ENCODE results near the gene KBTBD13.

Gene KBTBD13

DNA sequence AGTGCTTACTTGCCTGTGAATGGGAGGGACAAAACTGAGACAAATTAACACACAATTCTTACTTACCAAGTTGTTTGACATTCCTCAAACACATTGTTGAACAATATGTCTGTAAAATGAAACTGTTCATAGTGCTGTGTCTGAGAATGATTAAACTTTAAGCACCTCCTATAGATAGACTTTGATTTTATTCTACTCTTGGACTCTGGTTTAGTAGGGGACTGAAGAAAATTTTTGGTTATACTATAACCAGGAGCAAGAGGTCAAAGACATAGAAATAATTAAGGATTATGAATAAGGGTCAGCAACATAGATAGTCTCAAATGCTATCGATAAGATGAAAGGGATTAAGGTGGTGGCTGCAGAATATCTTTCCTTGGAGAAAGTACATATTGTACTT is 39.2 kb upstream of the KBTBD13 start:
- TF ChIP-seq EZH2phosphoT487 (IDR thresholded peaks at IDR 0.05; ENCODE audit: borderline replicate concordance), result no peak
- TF ChIP-seq, protein P1, sequence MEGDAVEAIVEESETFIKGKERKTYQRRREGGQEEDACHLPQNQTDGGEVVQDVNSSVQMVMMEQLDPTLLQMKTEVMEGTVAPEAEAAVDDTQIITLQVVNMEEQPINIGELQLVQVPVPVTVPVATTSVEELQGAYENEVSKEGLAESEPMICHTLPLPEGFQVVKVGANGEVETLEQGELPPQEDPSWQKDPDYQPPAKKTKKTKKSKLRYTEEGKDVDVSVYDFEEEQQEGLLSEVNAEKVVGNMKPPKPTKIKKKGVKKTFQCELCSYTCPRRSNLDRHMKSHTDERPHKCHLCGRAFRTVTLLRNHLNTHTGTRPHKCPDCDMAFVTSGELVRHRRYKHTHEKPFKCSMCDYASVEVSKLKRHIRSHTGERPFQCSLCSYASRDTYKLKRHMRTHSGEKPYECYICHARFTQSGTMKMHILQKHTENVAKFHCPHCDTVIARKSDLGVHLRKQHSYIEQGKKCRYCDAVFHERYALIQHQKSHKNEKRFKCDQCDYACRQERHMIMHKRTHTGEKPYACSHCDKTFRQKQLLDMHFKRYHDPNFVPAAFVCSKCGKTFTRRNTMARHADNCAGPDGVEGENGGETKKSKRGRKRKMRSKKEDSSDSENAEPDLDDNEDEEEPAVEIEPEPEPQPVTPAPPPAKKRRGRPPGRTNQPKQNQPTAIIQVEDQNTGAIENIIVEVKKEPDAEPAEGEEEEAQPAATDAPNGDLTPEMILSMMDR (conservative IDR thresholded peaks at IDR 0.05; ENCODE audit: low read length), result no peak
- H3K4me2 ChIP-seq (ENCODE audit: low read depth, low read length, poor library complexity, severe bottlenecking), result no peak overlapping the region
- no peak overlapping the region for H3K4me3 ChIP-seq (ENCODE audit: low read length, poor library complexity, severe bottlenecking)
- no peaks in the 10 kb centered on the region for H3K9me2 ChIP-seq (replicated peaks; ENCODE audit: low read depth, low read length)
- H2AFZ ChIP-seq (ENCODE audit: low read length), result no peak overlapping the region
- H3K36me3 ChIP-seq (ENCODE audit: insufficient read depth, low read length), result no peaks in the 10 kb centered on the region
- H3K9me3 ChIP-seq (ENCODE audit: insufficient read depth, low read depth, low read length), result no peaks in the 10 kb centered on the region
- no peak overlapping the region for H3K9ac ChIP-seq (ENCODE audit: low read depth, low read length, poor library complexity, severe bottlenecking)
- H3F3A ChIP-seq (ENCODE audit: low read depth), result no peaks in the 10 kb centered on the region
- no peaks in the 10 kb centered on the region for H4K20me1 ChIP-seq (ENCODE audit: insufficient read depth, low read length, poor library complexity, severe bottlenecking)
- peaks cover 6% of the 10 kb centered on the region for H3K4me1 ChIP-seq (ENCODE audit: insufficient read depth, low read length, poor library complexity, severe bottlenecking)
- H3K27me3 ChIP-seq (ENCODE audit: insufficient read depth, low read length, poor library complexity, severe bottlenecking), result no peaks in the 10 kb centered on the region
- no peaks in the 10 kb centered on the region for H3K79me2 ChIP-seq (ENCODE audit: insufficient read depth, low read length)

DNA sequence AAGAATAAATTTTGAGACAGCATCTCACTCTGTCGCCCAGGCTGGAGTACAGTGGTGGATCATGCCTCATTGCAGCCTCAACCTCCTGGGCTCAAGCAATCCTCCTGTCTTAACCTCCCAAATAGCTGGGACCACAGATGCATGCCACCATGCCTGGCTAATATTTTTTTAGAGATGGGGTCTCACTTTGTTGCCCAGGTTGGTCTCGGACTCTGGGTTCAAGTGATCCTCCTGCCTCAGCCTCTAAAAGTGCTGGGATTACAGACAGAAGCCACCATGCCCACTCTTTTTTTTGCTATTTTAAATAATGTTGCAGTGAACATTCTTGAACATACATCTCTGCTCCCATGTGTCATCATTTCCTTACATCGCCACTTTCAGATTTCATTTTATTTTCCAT is 38.1 kb upstream of the KBTBD13 start:
- Histone ChIP-seq H3K4me3 (ENCODE audit: low read length, poor library complexity, severe bottlenecking) (no peak overlapping the region), H4K20me1 (ENCODE audit: insufficient read depth, low read length, poor library complexity, severe bottlenecking) (no peaks in the 10 kb centered on the region), H2AFZ (ENCODE audit: low read length) (no peak overlapping the region), H3K4me2 (ENCODE audit: low read depth, low read length, poor library complexity, severe bottlenecking) (no peak overlapping the region), H3K9me2 (replicated peaks; ENCODE audit: low read depth, low read length) (no peaks in the 10 kb centered on the region), H3K4me1 (ENCODE audit: insufficient read depth, low read length, poor library complexity, severe bottlenecking) (peaks cover 2% of the 10 kb centered on the region), H3F3A (ENCODE audit: low read depth) (no peaks in the 10 kb centered on the region), H3K9me3 (ENCODE audit: insufficient read depth, low read depth, low read length) (no peaks in the 10 kb centered on the region), H3K36me3 (ENCODE audit: insufficient read depth, low read length) (no peaks in the 10 kb centered on the region), H3K79me2 (ENCODE audit: insufficient read depth, low read length) (no peaks in the 10 kb centered on the region), H3K9ac (ENCODE audit: low read depth, low read length, poor library complexity, severe bottlenecking) (no peak overlapping the region), H3K27me3 (ENCODE audit: insufficient read depth, low read length, poor library complexity, severe bottlenecking) (no peaks in the 10 kb centered on the region)
- no peak for TF ChIP-seq EZH2phosphoT487 (IDR thresholded peaks at IDR 0.05; ENCODE audit: borderline replicate concordance)
- TF ChIP-seq, protein P1 (conservative IDR thresholded peaks at IDR 0.05; ENCODE audit: low read length), result no peak

DNA sequence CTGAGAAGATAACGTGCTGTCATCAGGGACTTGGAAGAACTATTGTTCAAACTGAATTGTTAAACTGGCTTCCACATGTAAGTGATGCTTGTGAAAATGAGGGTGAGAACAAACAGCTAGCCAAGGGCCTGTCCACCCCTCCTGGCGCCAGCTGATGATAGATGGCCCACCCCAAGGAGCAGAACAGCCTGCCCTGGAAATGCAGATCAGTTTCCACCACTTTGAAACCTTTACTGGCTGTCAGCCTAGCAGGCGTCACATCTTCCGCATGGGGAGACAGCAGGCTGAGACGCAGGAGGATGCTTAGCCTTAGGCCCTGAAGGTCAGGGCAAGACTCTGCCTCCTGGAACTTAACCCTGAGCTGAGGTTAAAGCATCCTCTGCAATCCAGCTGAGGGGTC is 37.7 kb upstream of the KBTBD13 start:
- Histone ChIP-seq H2AFZ (ENCODE audit: low read length) (no peak overlapping the region), H3K36me3 (ENCODE audit: insufficient read depth, low read length) (no peaks in the 10 kb centered on the region), H4K20me1 (ENCODE audit: insufficient read depth, low read length, poor library complexity, severe bottlenecking) (no peaks in the 10 kb centered on the region), H3K4me1 (ENCODE audit: insufficient read depth, low read length, poor library complexity, severe bottlenecking) (no peaks in the 10 kb centered on the region), H3K4me3 (ENCODE audit: low read length, poor library complexity, severe bottlenecking) (no peak overlapping the region), H3K79me2 (ENCODE audit: insufficient read depth, low read length) (no peaks in the 10 kb centered on the region), H3K9me2 (replicated peaks; ENCODE audit: low read depth, low read length) (no peaks in the 10 kb centered on the region), H3K9me3 (ENCODE audit: insufficient read depth, low read depth, low read length) (no peaks in the 10 kb centered on the region), H3K9ac (ENCODE audit: low read depth, low read length, poor library complexity, severe bottlenecking) (no peak overlapping the region), H3K27me3 (ENCODE audit: insufficient read depth, low read length, poor library complexity, severe bottlenecking) (no peaks in the 10 kb centered on the region), H3K4me2 (ENCODE audit: low read depth, low read length, poor library complexity, severe bottlenecking) (no peak overlapping the region), H3F3A (ENCODE audit: low read depth) (no peaks in the 10 kb centered on the region)
- TF ChIP-seq, protein P1 (conservative IDR thresholded peaks at IDR 0.05; ENCODE audit: low read length), result no peak
- TF ChIP-seq EZH2phosphoT487 (IDR thresholded peaks at IDR 0.05; ENCODE audit: borderline replicate concordance), result no peak
